OCI-LY3 (cell line): Measurements from ENCODE around the gene JAZF1.

Experiments used
- CTCF ChIP-seq: fragments of 200-600, 300-600 bp; sonication (generic); IDR thresholded peaks from 2 replicates; pipeline ENCODE4 v1.5.1; 2014; ENCODE audit warnings: antibody characterized with exemption, low read length, low read depth
- EZH2phosphoT487 ChIP-seq: fragments of 200-600 bp; shearing (Covaris generic); IDR thresholded peaks from 2 replicates; pipeline ENCODE4 v1.6.1; 2018; ENCODE audit warnings: antibody characterized with exemption, mixed run types, low read depth

GRCh38 chr7:28070297-28071055, 110.1 kb downstream of the JAZF1 start:
- no peak for TF ChIP-seq CTCF
- TF ChIP-seq EZH2phosphoT487 = no peak
